Glutamatergic neuron (in vitro differentiated cells): ENCODE results near the gene RASGRP1. TPM values are rescaled to one million over a fixed set of nuclear protein-coding genes. Genes with fewer than 3 reads are reported as not detected.

Experiments
- DNase-seq: peaks from one replicate; pipeline ENCODE4 v3.0.0; 2022
- H3K27ac Mint-ChIP-seq: one replicate; pipeline ENCODE4 v1.8.0; 2020; ENCODE audit warnings: mild to moderate bottlenecking, mixed read lengths, inconsistent platforms; ENCODE audit not compliant: unreplicated experiment
- H3K27me3 Mint-ChIP-seq: one replicate; pipeline ENCODE4 v1.8.0; 2020; ENCODE audit warnings: mild to moderate bottlenecking, moderate library complexity, mixed read lengths, inconsistent platforms; ENCODE audit not compliant: unreplicated experiment
- H3K36me3 Mint-ChIP-seq: one replicate; pipeline ENCODE4 v1.8.0; 2020; ENCODE audit warnings: mild to moderate bottlenecking, mixed read lengths, inconsistent platforms; ENCODE audit not compliant: unreplicated experiment
- H3K4me1 Mint-ChIP-seq: one replicate; pipeline ENCODE4 v1.8.0; 2020; ENCODE audit warnings: mild to moderate bottlenecking, low read depth, mixed read lengths, inconsistent platforms; ENCODE audit not compliant: unreplicated experiment
- H3K4me3 Mint-ChIP-seq: one replicate; pipeline ENCODE4 v1.8.0; 2020; ENCODE audit warnings: mild to moderate bottlenecking, mixed read lengths, inconsistent platforms; ENCODE audit not compliant: unreplicated experiment
- H3K9me3 Mint-ChIP-seq: one replicate; pipeline ENCODE4 v1.8.0; 2020; ENCODE audit warnings: mild to moderate bottlenecking, moderate library complexity, mixed read lengths, inconsistent platforms; ENCODE audit not compliant: unreplicated experiment
- CTCF ChIP-seq: fragments of 200-600 bp; sonication (generic); IDR thresholded peaks from one replicate; pipeline ENCODE4 v1.5.0; 2021; ENCODE audit not compliant: partially characterized antibody, unreplicated experiment
- total RNA-seq: library from RNA; stranded (reverse); fragmentation: NEBNext Ultra II Directional; extraction: Animal tissue kit (Norgen Biotek cat#: 25700); gene quantifications from one replicate; pipeline ENCODE4 v1.2.1, GENCODE V29; 2021; ENCODE audit not compliant: unreplicated experiment

The RASGRP1 gene
- total RNA-seq, 1 donor from 2014 or later, result not detected

- no peaks in the 10 kb centered on the region for H3K36me3 Mint-ChIP-seq
- no peak for DNase-seq
- H3K9me3 Mint-ChIP-seq, result no peaks in the 10 kb centered on the region
- H3K4me1 Mint-ChIP-seq, result no peaks in the 10 kb centered on the region
- TF ChIP-seq CTCF, result no peak
- no peaks in the 10 kb centered on the region for H3K27me3 Mint-ChIP-seq
- no peak overlapping the region for H3K4me3 Mint-ChIP-seq
- no peak overlapping the region for H3K27ac Mint-ChIP-seq
These were observed 84.9 kb downstream of the RASGRP1 start for GRCh38 chr15:38479756-38480155.

- no peak for DNase-seq
- Mint-ChIP-seq H3K4me3 (no peak overlapping the region), H3K27me3 (no peaks in the 10 kb centered on the region), H3K27ac (no peak overlapping the region), H3K36me3 (no peaks in the 10 kb centered on the region), H3K4me1 (no peaks in the 10 kb centered on the region), H3K9me3 (no peaks in the 10 kb centered on the region)
- no peak for TF ChIP-seq CTCF
These were observed 85.3 kb downstream of the RASGRP1 start for GRCh38 chr15:38479266-38479665.

GRCh38 chr15:38477637-38478036 is 87.0 kb downstream of the RASGRP1 start:
- DNase-seq, result no peak
- no peaks in the 10 kb centered on the region for H3K36me3 Mint-ChIP-seq
- no peak for TF ChIP-seq CTCF
- no peak overlapping the region for H3K4me3 Mint-ChIP-seq
- H3K4me1 Mint-ChIP-seq, result no peaks in the 10 kb centered on the region
- no peak overlapping the region for H3K27ac Mint-ChIP-seq
- no peaks in the 10 kb centered on the region for H3K27me3 Mint-ChIP-seq
- H3K9me3 Mint-ChIP-seq, result no peaks in the 10 kb centered on the region

- H3K36me3 Mint-ChIP-seq, result no peaks in the 10 kb centered on the region
- H3K4me1 Mint-ChIP-seq, result no peaks in the 10 kb centered on the region
- TF ChIP-seq CTCF, result no peak
- no peak overlapping the region for H3K4me3 Mint-ChIP-seq
- no peaks in the 10 kb centered on the region for H3K27me3 Mint-ChIP-seq
- no peaks in the 10 kb centered on the region for H3K9me3 Mint-ChIP-seq
- no peak overlapping the region for H3K27ac Mint-ChIP-seq
- no peak for DNase-seq
These were observed 88.5 kb downstream of the RASGRP1 start for GRCh38 chr15:38476120-38476519.

GRCh38 chr15:38475361-38475760 is 89.3 kb downstream of the RASGRP1 start:
- Mint-ChIP-seq H3K36me3 (no peaks in the 10 kb centered on the region), H3K9me3 (no peaks in the 10 kb centered on the region), H3K27ac (no peak overlapping the region), H3K4me3 (no peak overlapping the region), H3K27me3 (no peaks in the 10 kb centered on the region), H3K4me1 (no peaks in the 10 kb centered on the region)
- no peak for DNase-seq
- TF ChIP-seq CTCF, result no peak
